ENCODE data around the gene ZBTB46. TPM values are rescaled to one million over a fixed set of nuclear protein-coding genes. Genes with fewer than 3 reads are reported as not detected.

The ZBTB46 gene
- total RNA-seq, 1 experiment from 2014 or later = 27.1 TPM

- no peak overlapping the region for H2AK5ac ChIP-seq (ENCODE audit: insufficient read length, low read length)
- Mint-ChIP-seq H3K4me1 (peaks cover 2 to 10% of the 10 kb centered on the region in 2 experiments), H3K4me3 (no peak overlapping the region), H3K36me3 (ENCODE audit: insufficient read depth in 1 of 3, low read depth in 3 of 3) (peaks cover 6 to 9% (median 8%) of the 10 kb centered on the region in 3 experiments; a peak in 5 of 7 replicates), H3K27ac (no peak overlapping the region), H3K27me3 (ENCODE audit: low read depth) (peaks cover 6% of the 10 kb centered on the region; the same call in 1 of the 2 replicates), H3K9me3 (peaks cover 3 to 5% of the 10 kb centered on the region in 2 experiments; a peak in 3 of 5 replicates)
- H3K14ac ChIP-seq (ENCODE audit: insufficient read depth, low read length) = no peak overlapping the region
- no peak overlapping the region for H2BK120ac ChIP-seq (ENCODE audit: low read depth, low read length, poor library complexity, severe bottlenecking)
- no peak overlapping the region for H3T11ph ChIP-seq (ENCODE audit: low read length)
- no peak overlapping the region for H3K4ac ChIP-seq (ENCODE audit: low read depth, low read length)
- TF ChIP-seq, protein P1, sequence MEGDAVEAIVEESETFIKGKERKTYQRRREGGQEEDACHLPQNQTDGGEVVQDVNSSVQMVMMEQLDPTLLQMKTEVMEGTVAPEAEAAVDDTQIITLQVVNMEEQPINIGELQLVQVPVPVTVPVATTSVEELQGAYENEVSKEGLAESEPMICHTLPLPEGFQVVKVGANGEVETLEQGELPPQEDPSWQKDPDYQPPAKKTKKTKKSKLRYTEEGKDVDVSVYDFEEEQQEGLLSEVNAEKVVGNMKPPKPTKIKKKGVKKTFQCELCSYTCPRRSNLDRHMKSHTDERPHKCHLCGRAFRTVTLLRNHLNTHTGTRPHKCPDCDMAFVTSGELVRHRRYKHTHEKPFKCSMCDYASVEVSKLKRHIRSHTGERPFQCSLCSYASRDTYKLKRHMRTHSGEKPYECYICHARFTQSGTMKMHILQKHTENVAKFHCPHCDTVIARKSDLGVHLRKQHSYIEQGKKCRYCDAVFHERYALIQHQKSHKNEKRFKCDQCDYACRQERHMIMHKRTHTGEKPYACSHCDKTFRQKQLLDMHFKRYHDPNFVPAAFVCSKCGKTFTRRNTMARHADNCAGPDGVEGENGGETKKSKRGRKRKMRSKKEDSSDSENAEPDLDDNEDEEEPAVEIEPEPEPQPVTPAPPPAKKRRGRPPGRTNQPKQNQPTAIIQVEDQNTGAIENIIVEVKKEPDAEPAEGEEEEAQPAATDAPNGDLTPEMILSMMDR (conservative IDR thresholded peaks at IDR 0.05) = no peak
- no peaks in the 10 kb centered on the region for H3K27me3 ChIP-seq (ENCODE audit: insufficient read depth, low read length)
- H3K23ac ChIP-seq (ENCODE audit: insufficient read length, low read depth, low read length) = no peak overlapping the region
- no peak overlapping the region for H2BK12ac ChIP-seq (ENCODE audit: insufficient read length, low read depth, low read length)
- no CpG with 5 or more reads among the region's 40 CpGs for WGBS (ENCODE audit: extremely low coverage, insufficient read length, low lambda C conversion rate)
- no peaks in the 10 kb centered on the region for H3K79me1 ChIP-seq (ENCODE audit: insufficient read depth, low read depth, low read length, poor library complexity, severe bottlenecking)
- H3K4me1 ChIP-seq (ENCODE audit: insufficient read depth, low read length) = no peaks in the 10 kb centered on the region
- H3K9me3 ChIP-seq (ENCODE audit: control insufficient read depth, low read depth, low read length) = no peaks in the 10 kb centered on the region
- H2AFZ ChIP-seq (ENCODE audit: low read length) = no peak overlapping the region
- no peak overlapping the region for H3K18ac ChIP-seq (ENCODE audit: insufficient read length, low read depth, low read length)
- peaks cover 4% of the 10 kb centered on the region for H3K23me2 ChIP-seq (ENCODE audit: insufficient read length, low read depth, low read length, poor library complexity, severe bottlenecking)
- H3K9ac ChIP-seq (ENCODE audit: extremely low read depth, insufficient read length, low read length) = no peak overlapping the region
- no peak overlapping the region for H3K56ac ChIP-seq (ENCODE audit: insufficient read length, low read depth, low read length)
- no peak overlapping the region for H2BK20ac ChIP-seq (ENCODE audit: low read depth, low read length, poor library complexity, severe bottlenecking)
- H4K20me1 ChIP-seq (ENCODE audit: control insufficient read depth, insufficient read depth, insufficient read length) = no peaks in the 10 kb centered on the region
- H2BK15ac ChIP-seq (ENCODE audit: low read depth, low read length) = no peak overlapping the region
- peak; percentile 38 for DNase-seq
- no peak overlapping the region for H2BK5ac ChIP-seq (ENCODE audit: insufficient read length, low read length)
- no peak overlapping the region for H4K91ac ChIP-seq (ENCODE audit: insufficient read length, low read depth, low read length)
- H3K4me2 ChIP-seq (ENCODE audit: insufficient read depth, insufficient read length, low read length) = no peak overlapping the region
- H3K79me2 ChIP-seq (ENCODE audit: insufficient read depth, low read length) = no peaks in the 10 kb centered on the region
- H3K27ac ChIP-seq (ENCODE audit: insufficient read length, low read depth, low read length) = no peak overlapping the region
- H4K8ac ChIP-seq (replicated peaks; ENCODE audit: insufficient read length, low read depth, low read length) = no peak overlapping the region
- H4K5ac ChIP-seq (ENCODE audit: insufficient read length, low read depth, low read length) = no peak overlapping the region
Observed at GRCh38 chr20:63697868-63698545, 133.1 kb downstream of the ZBTB46 start.
